ENCODE measurements around the gene OR51B6. TPM values are rescaled to one million over a fixed set of nuclear protein-coding genes. Genes with fewer than 3 reads are reported as not detected.

OR51B6 gene
- total RNA-seq, 1 experiment from 2014 or later = not detected

DNA sequence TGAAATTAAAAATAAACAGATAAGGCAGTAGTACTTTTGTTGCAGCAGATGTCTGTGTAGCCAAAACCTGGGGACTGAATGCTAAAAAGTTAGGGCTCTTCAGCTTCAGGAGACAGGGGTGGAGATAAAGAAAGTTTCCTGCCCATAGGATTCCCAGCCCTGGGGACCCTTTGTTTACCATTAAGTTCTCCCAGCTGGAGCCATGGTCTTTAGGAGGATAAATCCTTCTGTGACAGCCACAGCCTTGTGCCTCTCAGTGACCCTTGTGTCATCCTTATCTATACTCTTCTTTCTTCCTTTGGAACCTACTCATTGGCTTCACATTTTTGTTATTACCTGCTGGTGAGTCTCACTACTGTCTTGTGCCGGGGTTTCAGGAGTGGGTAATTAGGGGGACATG, 32.3 kb downstream of the OR51B6 start, which contains the start of gene OR51M1:
TSS of gene OR51M1 (plus strand) at position 237 of the 400 bp plus-strand sequence. CDS start 5,587 bp downstream, outside the sequence.
- TF ChIP-seq EZH2 (IDR thresholded peaks at IDR 0.05; ENCODE audit: borderline replicate concordance, low read depth, low read length, poor library complexity, severe bottlenecking) = no peak
- CTCF ChIA-PET = no interaction called here
- H3K9me3 ChIP-seq (ENCODE audit: low read depth, low read length, poor library complexity, severe bottlenecking) = no peaks in the 10 kb centered on the region
- H3K27ac ChIP-seq (ENCODE audit: low read depth, low read length, poor library complexity, severe bottlenecking) = no peak within 1 kb of the TSS
- intact Hi-C loops (cut with micrococcal nuclease; ENCODE audit: unreplicated experiment) = loop anchor here (5.0 kb wide), 1 partner anchor 181 kb away; the partner anchor contains the start of gene OR51V1
- H3K4me1 ChIP-seq (ENCODE audit: insufficient read depth, low read length, poor library complexity, severe bottlenecking) = no peaks in the 10 kb centered on the region
- DNase-seq (ENCODE audit: low spot score) = no peak
- POLR2A ChIA-PET (ENCODE audit: low non-redundant PET) = interaction anchor here (0.6 kb wide), 1 partner anchor 215 kb away, joined by 3 read pairs; no protein-coding TSS in a partner anchor
- H3K36me3 ChIP-seq (ENCODE audit: insufficient read depth, low read length, poor library complexity, severe bottlenecking) = no peaks in the 10 kb centered on the region
- no peaks in the 10 kb centered on the region for H3K27me3 ChIP-seq (replicated peaks; ENCODE audit: insufficient read depth, low read depth, low read length, poor library complexity)
- H3K4me3 ChIP-seq (ENCODE audit: low read depth, low read length, poor library complexity, severe bottlenecking) = no peak within 1 kb of the TSS
- no TSS peak for BruUV-seq (replicated peaks)

DNA sequence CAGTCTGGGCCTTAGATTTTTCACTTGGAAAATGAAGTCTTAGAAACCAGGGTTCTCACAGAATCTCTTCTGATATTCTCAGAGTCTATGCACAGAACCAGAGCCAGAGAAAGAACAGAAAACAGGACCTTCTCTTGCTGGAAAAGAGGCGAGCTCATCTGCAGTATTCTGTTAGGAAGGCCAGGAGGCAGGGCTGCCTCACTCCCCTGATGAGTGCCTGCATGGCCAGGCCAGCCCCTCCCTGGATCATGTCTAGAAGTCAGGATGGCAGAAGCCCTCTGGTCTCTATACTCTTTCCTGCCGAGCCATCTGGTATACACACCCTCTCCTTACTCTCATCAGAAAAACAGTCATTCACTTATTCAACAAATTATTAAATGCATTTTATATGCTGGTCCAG, 33.0 kb downstream of the OR51B6 start:
- TF ChIP-seq CTCF (conservative IDR thresholded peaks at IDR 0.05; ENCODE audit: low read depth, low read length) (no peak), EZH2 (IDR thresholded peaks at IDR 0.05; ENCODE audit: borderline replicate concordance, low read depth, low read length, poor library complexity, severe bottlenecking) (no peak)
- H3K27me3 ChIP-seq (replicated peaks; ENCODE audit: insufficient read depth, low read depth, low read length, poor library complexity) = no peaks in the 10 kb centered on the region
- no TSS peak for BruUV-seq (replicated peaks)
- H3K36me3 ChIP-seq (ENCODE audit: insufficient read depth, low read length, poor library complexity, severe bottlenecking) = no peaks in the 10 kb centered on the region
- DNase-seq (ENCODE audit: low spot score) = no peak
- H3K4me3 ChIP-seq (ENCODE audit: low read depth, low read length, poor library complexity, severe bottlenecking) = no peak overlapping the region
- ChIA-PET POLR2A (ENCODE audit: low non-redundant PET) (interaction anchor here (0.6 kb wide), 1 partner anchor 214 kb away, joined by 3 read pairs; no protein-coding TSS in a partner anchor), CTCF (no interaction called here)
- no peak overlapping the region for H3K27ac ChIP-seq (ENCODE audit: low read depth, low read length, poor library complexity, severe bottlenecking)
- intact Hi-C loops (cut with micrococcal nuclease; ENCODE audit: unreplicated experiment) = loop anchor here (1.0 to 5.0 kb wide), 2 partner anchors 182 to 260 kb away; partner anchors contain the start of gene OR51V1
- H3K4me1 ChIP-seq (ENCODE audit: insufficient read depth, low read length, poor library complexity, severe bottlenecking) = no peaks in the 10 kb centered on the region
- no peaks in the 10 kb centered on the region for H3K9me3 ChIP-seq (ENCODE audit: low read depth, low read length, poor library complexity, severe bottlenecking)

GRCh38 chr11:5390210-5390609, 38.9 kb downstream of the OR51B6 start:
- CTCF ChIA-PET = no interaction called here
- no peaks in the 10 kb centered on the region for H3K36me3 ChIP-seq (ENCODE audit: insufficient read depth, low read length, poor library complexity, severe bottlenecking)
- no peaks in the 10 kb centered on the region for H3K4me1 ChIP-seq (ENCODE audit: insufficient read depth, low read length, poor library complexity, severe bottlenecking)
- DNase-seq (ENCODE audit: low spot score) = no peak
- no peaks in the 10 kb centered on the region for H3K27me3 ChIP-seq (replicated peaks; ENCODE audit: insufficient read depth, low read depth, low read length, poor library complexity)
- intact Hi-C loops (cut with micrococcal nuclease; ENCODE audit: unreplicated experiment) = no loop called here
- no TSS peak for BruUV-seq (replicated peaks)
- no peak overlapping the region for H3K27ac ChIP-seq (ENCODE audit: low read depth, low read length, poor library complexity, severe bottlenecking)
- no peaks in the 10 kb centered on the region for H3K9me3 ChIP-seq (ENCODE audit: low read depth, low read length, poor library complexity, severe bottlenecking)
- no peak for TF ChIP-seq EZH2 (IDR thresholded peaks at IDR 0.05; ENCODE audit: borderline replicate concordance, low read depth, low read length, poor library complexity, severe bottlenecking)
- no peak for TF ChIP-seq CTCF (conservative IDR thresholded peaks at IDR 0.05; ENCODE audit: low read depth, low read length)
- H3K4me3 ChIP-seq (ENCODE audit: low read depth, low read length, poor library complexity, severe bottlenecking) = no peak overlapping the region
- POLR2A ChIA-PET (ENCODE audit: low non-redundant PET) = no interaction called here

DNA sequence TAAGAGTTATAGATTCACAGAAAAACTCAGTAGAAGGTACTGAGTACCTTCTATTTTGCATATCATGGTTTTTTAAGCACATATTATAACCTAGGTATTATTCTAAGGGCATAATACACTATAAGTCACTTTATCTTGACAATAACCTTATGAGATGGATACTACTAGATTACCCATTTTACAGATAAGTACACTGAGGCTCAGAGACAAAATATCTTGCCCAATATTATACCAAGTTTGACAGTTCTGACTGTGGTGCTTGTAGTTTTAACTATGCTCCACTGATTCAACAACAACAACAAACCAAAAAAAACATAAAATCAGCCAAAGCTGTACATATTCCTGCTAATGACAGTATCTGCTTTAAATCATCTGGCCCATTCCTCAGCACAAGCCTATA, 42.8 kb downstream of the OR51B6 start:
- no TSS peak for BruUV-seq (replicated peaks)
- Histone ChIP-seq H3K4me1 (ENCODE audit: insufficient read depth, low read length, poor library complexity, severe bottlenecking) (no peaks in the 10 kb centered on the region), H3K36me3 (ENCODE audit: insufficient read depth, low read length, poor library complexity, severe bottlenecking) (no peaks in the 10 kb centered on the region), H3K4me3 (ENCODE audit: low read depth, low read length, poor library complexity, severe bottlenecking) (no peak overlapping the region), H3K27me3 (replicated peaks; ENCODE audit: insufficient read depth, low read depth, low read length, poor library complexity) (no peaks in the 10 kb centered on the region), H3K27ac (ENCODE audit: low read depth, low read length, poor library complexity, severe bottlenecking) (no peak overlapping the region), H3K9me3 (ENCODE audit: low read depth, low read length, poor library complexity, severe bottlenecking) (no peaks in the 10 kb centered on the region)
- ChIA-PET POLR2A (ENCODE audit: low non-redundant PET) (no interaction called here), CTCF (no interaction called here)
- DNase-seq (ENCODE audit: low spot score) = no peak
- intact Hi-C loops (cut with micrococcal nuclease; ENCODE audit: unreplicated experiment) = no loop called here
- no peak for TF ChIP-seq CTCF (conservative IDR thresholded peaks at IDR 0.05; ENCODE audit: low read depth, low read length)

All from A673 (cell line).